Adrenal gland (tissue), 5 donors: ENCODE results near the gene LIPA.

ENCODE experiments used
- CTCF ChIP-seq, 6 experiments: fragments of 450-650 bp in 4 of 6; fragments of 200-600 bp in 2 of 6; sonication (generic) in 1 of 6; IDR thresholded peaks; 1 replicate in 5 of 6; 2 replicates in 1 of 6; pipeline versions ENCODE4 v1.5.1 to v1.8.0; 2016 to 2021; ENCODE audit warnings: antibody characterized with exemption in 6 of 6, mild to moderate bottlenecking in 2 of 6, moderate library complexity in 1 of 6
- POLR2A ChIP-seq, 2 donors: fragments of 450-650 bp; IDR thresholded peaks; one replicate each; pipeline ENCODE4 v1.6.1; 2017; ENCODE audit warnings: antibody characterized with exemption in 2 of 2, mild to moderate bottlenecking in 2 of 2, moderate library complexity in 1 of 2
- donor health status: DM: no; HTN: no; CAD: no.

- TF ChIP-seq CTCF (IDR thresholded peaks at IDR 0.05): peak in 1 of 6 experiments; percentile 1
- peak in 1 of 2 donors; percentile 59 for TF ChIP-seq POLR2A (IDR thresholded peaks at IDR 0.05)
Measured at GRCh38 chr10:89283936-89284475, 32.4 kb upstream of the LIPA start.
